ENCODE data around the gene SLC22A12. TPM values are rescaled to one million over a fixed set of nuclear protein-coding genes. Genes with fewer than 3 reads are reported as not detected.

SLC22A12 gene
- polyA plus RNA-seq, 1 experiment: not detected

GRCh38 chr11:64566915-64567891, 23.8 kb upstream of the SLC22A12 start:
- POLR2A ChIA-PET: no interaction called here
- no peak for TF ChIP-seq CTCF (IDR thresholded peaks at IDR 0.05; ENCODE audit: insufficient read depth, low read depth, low read length)
- Histone ChIP-seq H3K27me3 (ENCODE audit: control insufficient read depth, insufficient read depth, low read length) (peaks cover 2% of the 10 kb centered on the region), H3K4me3 (ENCODE audit: low read depth, low read length) (no peak overlapping the region), H3K36me3 (ENCODE audit: control insufficient read depth, insufficient read depth, low read length) (no peaks in the 10 kb centered on the region)
- DNase-seq (ENCODE audit: low read depth): no peak
- CTCF ChIA-PET: interaction anchor here (1.0 kb wide), 1 partner anchor 84 kb away, joined by 5 read pairs; no protein-coding TSS in a partner anchor

GRCh38 chr11:64568041-64568571, 22.9 kb upstream of the SLC22A12 start:
- CTCF ChIA-PET: interaction anchor here (1.0 kb wide), 1 partner anchor 85 kb away, joined by 3 read pairs; no protein-coding TSS in a partner anchor

GRCh38 chr11:64568584-64569140, 22.4 kb upstream of the SLC22A12 start:
- Histone ChIP-seq H3K4me3 (ENCODE audit: low read depth, low read length) (no peak overlapping the region), H3K27me3 (ENCODE audit: control insufficient read depth, insufficient read depth, low read length) (peaks cover 2% of the 10 kb centered on the region), H3K36me3 (ENCODE audit: control insufficient read depth, insufficient read depth, low read length) (no peaks in the 10 kb centered on the region)
- ChIA-PET CTCF (interaction anchor here (1.0 kb wide), 1 partner anchor 84 kb away, joined by 3 read pairs; no protein-coding TSS in a partner anchor), POLR2A (no interaction called here)
- no peak for DNase-seq (ENCODE audit: low read depth)
- TF ChIP-seq CTCF (IDR thresholded peaks at IDR 0.05; ENCODE audit: insufficient read depth, low read depth, low read length): no peak

More at GRCh38 chr11:64568041-64568571, 22.9 kb upstream of the SLC22A12 start:
- peaks cover 2% of the 10 kb centered on the region for H3K27me3 ChIP-seq (ENCODE audit: control insufficient read depth, insufficient read depth, low read length)
- H3K4me3 ChIP-seq (ENCODE audit: low read depth, low read length): no peak overlapping the region
- TF ChIP-seq CTCF (IDR thresholded peaks at IDR 0.05; ENCODE audit: insufficient read depth, low read depth, low read length): no peak
- no peaks in the 10 kb centered on the region for H3K36me3 ChIP-seq (ENCODE audit: control insufficient read depth, insufficient read depth, low read length)
- POLR2A ChIA-PET: no interaction called here
- no peak for DNase-seq (ENCODE audit: low read depth)

- POLR2A ChIA-PET: no interaction called here
- no peak for TF ChIP-seq CTCF (IDR thresholded peaks at IDR 0.05; ENCODE audit: insufficient read depth, low read depth, low read length)
- no peaks in the 10 kb centered on the region for H3K36me3 ChIP-seq (ENCODE audit: control insufficient read depth, insufficient read depth, low read length)
- H3K4me3 ChIP-seq (ENCODE audit: low read depth, low read length): no peak overlapping the region
- CTCF ChIA-PET: no interaction called here
- no peak for DNase-seq (ENCODE audit: low read depth)
- H3K27me3 ChIP-seq (ENCODE audit: control insufficient read depth, insufficient read depth, low read length): peaks cover 4% of the 10 kb centered on the region
Measured at GRCh38 chr11:64569300-64569970, 21.6 kb upstream of the SLC22A12 start.
